HG03571 (cell line): Measurements from ENCODE around the gene KIAA1191.

ENCODE experiments used
- ATAC-seq: cut with Tn5 transposase; IDR thresholded peaks from one replicate; pipeline ENCODE4 v1.9.1; 2021; ENCODE audit not compliant: unreplicated experiment

KIAA1191 gene

DNA sequence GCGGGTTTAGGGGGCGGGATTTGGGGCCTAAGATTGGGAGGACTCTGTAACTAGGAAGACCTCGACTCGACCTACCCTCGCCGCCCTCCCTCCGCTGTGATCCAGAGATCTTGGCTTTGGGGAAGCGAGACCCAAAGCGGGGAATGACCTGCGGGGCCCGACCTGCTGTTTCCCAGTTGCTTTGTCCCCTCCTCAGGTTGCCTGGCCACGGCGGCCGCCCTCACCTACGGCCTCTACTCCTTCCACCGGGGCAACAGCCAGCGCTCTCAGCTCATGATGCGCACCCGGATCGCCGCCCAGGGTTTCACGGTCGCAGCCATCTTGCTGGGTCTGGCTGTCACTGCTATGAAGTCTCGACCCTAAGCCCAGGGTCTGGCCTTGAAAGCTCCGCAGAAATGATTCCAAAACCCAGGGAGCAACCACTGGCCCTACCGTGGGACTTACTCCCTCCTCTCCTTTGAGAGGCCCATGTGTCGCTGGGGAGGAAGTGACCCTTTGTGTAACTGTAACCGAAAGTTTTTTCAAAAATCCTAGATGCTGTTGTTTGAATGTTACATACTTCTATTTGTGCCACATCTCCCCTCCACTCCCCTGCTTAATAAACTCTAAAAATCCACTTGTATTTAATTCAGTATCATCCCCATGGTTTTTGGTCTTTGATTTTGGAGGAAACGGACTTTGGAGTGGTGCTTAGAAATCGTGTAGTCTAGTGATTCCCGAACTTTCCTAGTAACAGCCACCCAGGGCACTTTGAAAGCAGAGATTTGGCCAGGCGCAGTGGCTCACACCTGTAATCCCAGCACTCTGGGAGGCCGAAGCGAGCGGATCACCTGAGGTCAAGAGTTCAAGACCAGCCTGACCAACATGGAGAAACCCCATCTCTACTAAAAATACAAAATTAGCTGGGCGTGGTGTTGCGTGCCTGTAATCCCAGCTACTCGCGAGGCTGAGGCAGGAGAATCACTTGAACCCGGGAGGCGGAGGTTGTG, 27.9 kb upstream of the KIAA1191 start:
- peak; percentile 25 for ATAC-seq

DNA sequence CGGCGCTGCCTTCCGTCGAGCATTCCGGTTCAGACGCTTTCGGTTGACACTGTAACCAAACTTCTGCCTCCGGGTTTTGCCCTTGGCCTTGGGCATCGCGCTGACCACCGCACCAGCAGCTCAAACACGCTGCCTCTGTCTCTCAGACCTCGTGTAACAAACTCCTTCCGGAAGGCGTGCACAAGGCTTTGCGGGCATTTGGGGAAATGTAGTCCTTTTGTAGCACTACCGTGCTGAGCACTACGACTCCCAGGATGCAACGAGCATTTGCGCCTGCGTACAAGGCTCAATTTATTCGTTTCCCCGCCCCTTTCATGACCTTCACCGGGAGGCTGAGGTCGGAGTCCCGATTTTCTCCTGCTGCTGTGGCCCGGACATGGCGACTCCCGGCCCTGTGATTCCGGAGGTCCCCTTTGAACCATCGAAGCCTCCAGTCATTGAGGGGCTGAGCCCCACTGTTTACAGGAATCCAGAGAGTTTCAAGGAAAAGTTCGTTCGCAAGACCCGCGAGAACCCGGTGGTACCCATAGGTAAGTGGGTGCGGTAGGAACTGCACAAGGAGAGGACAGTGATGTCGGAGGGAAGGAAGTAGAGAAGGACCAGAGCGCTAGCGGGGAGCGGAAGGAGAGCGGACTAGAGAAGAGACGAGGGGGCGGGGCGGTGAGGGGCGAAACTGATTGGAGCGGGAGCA, 27.0 kb upstream of the KIAA1191 start, which contains the start of the genes HIGD2A and NOP16:
HIGD2A (plus strand) TSS at position 308 of the 691 bp plus-strand sequence; CDS start at position 377, 69 bp downstream.
NOP16 (minus strand) TSS at position 155 of the 691 bp plus-strand sequence; CDS start at position 96, 59 bp downstream.
- peak; percentile 88 for ATAC-seq

DNA sequence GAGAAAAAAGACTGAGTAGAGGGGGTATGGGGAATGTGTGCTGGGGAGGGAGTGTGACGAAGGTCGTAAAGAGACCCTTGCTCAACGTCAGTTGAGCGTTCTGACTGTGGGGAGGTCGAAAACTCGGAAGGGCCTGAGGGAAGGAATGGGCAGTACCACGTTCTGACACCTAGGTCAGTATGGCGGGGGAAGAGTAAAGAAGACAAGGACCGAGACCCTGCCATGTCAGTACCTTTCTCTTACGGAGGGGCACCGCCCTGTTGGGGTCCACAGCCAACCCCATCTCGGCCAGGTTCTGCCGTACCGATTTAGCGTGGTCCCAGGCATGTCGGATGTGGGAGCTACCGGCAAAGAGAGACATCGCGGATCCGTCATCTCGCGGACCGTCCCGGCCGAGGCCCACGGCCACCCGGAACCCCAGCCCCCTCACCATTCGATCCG, 26.5 kb upstream of the KIAA1191 start:
- peak; percentile 0 for ATAC-seq

DNA sequence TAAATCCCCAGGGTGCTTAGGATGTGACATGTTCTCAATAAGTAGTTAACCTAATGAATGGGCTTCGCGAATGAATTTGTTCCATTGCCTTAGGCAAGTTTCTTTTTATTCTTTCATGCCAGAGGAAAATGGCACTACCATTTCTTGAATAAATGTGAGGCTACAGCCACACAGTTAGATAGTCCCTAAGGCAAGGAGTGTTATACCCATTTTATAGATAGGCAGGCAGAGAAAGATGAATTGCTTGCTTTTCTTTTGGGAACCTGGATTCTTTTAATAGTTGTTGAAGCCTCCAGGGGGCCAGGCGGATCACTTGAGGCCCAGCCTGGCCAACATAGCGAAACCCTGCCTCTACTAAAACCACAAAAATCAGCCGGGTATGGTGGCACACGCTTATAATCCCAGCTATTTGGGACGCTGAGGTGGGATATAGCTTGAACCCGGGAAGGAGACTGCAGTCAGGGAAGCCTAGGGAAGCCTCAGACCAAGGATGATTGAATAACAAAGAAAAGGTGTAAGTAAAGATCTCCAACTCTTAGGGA, 25.9 kb upstream of the KIAA1191 start:
- no peak for ATAC-seq

DNA sequence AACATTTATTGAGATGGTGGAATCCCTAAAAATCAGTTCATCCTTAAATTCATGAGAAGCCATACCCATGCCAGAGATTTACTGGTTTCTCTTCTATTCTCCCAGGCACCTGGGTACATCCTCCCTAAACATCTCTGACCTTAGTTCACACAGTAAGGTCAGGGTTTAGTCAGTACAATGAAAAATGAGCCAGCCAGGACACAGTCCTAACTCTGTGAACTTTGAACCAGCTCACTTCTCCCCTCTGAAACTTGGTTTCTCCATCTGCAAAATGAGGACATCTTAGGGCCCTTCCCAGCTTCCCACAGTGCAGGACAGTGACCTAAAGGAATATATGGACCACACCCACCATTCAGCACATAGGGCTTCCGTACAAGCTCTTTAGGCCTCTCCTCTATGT, 24.9 kb upstream of the KIAA1191 start:
- ATAC-seq: no peak

DNA sequence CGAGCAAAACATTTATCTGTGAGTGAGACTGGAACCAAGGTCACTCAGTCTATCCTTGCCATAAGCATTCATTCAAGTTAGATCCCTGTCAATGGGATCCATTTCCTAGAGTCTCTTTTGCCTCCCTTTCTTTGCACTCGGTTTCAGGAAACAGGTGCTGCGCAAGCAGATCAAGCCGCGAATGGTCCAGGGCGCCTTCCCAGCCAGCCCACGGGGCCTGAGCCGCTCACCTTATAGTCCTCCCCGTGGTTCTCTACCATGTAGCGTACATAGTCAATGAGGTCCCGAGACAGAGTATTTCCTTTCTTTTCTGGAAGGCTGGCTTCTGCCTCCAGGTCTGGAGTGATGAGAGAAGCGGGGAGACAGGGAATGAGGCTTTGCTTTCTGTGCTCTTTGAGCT, 23.4 kb upstream of the KIAA1191 start:
- ATAC-seq: no peak

DNA sequence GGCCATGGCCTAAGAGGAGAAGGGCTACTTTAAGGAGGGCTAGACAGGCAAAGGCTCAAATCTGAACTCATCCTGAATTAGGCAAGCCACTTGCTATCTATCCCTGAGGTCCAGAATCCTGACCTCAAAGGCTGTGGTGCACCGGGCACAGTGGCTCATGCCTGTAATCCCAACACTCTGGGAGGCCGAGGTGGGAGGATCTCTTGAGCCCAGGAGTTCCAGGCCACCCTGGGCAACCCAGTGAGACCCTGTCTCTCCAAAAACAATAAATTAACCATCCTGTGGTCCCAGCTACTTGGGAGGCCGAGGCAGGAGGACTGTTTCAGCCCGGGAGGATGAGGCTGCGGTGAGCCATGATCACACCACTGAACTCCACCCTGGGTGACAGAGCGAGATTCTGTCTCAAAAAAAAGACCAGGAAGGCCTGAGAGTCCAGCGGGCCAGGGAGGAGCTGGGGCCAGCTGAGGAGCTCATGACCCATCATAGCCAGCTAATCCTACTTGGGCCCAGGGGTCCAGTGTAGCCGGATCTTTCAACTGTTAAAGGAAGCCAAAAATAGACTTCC, 22.9 kb upstream of the KIAA1191 start:
- ATAC-seq: no peak

DNA sequence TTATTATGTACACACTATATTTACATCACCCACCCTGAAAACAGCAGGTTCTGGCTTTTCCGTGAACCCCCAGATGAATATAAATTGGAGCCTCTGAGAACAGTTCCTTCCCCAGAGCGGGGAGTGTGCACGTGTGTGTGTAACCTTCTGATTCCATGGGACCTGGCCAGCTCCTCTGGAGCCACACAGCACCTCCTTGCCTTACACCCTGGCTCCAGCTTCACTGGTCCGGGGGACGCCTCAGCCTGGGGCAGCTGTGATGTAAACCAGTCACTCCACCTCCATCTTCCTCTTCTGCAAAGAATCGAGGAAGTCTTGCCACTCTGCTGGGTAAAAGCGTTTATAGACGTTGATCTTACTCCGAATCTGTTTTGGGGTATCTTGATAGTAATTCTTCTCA, 22.4 kb upstream of the KIAA1191 start:
- no peak for ATAC-seq

DNA sequence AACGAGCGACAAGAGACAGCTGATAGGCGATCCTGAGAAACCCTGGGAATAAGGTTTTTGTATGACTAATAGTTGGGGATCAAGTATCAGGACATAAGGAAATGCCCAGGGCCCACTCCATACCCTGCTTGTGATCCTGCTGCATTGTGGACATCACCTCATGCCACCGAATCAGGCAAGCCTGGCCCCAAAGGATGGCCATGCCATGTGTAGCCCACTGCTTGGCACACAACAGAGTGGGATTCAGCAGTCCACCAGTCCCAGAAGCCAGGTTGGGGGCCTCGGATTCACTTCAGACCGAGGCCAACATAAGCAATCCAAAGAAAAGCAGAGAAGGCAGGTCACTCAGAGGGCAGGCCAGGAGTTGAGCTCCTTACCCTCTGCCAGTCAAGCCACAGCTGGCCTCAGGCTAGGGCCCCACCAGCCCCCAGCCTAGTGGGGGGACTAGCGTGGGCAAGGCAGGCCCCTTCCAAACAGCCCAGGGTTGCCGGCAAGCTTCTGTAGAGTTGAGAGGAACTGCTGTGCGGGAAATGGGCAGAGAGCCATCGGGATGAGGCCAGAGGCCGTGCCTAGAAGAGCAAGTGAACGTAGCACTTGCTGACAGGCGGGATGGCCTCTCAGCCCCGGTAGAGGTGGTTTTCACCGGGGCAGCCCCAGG, 21.8 kb upstream of the KIAA1191 start:
- no peak for ATAC-seq

DNA sequence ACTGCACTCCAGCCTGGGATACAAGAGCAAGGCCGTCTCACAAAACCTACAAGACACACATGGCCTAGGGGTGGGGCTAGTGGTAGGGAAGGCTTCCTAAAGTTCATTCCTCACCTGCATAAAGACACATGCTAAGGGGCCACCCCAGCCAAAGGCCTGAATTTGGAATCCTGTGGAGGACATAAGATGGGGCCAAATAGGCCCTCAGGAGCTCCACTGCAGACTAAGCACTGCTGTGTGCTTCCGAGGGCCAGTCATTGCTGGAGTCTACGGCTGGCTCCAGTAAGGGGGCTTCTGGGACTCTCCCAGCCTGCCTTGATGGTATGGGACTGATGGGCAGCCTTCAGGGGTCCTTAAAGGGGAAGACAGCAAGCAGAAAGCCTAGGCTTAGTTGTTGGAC, 21.2 kb upstream of the KIAA1191 start:
- no peak for ATAC-seq

DNA sequence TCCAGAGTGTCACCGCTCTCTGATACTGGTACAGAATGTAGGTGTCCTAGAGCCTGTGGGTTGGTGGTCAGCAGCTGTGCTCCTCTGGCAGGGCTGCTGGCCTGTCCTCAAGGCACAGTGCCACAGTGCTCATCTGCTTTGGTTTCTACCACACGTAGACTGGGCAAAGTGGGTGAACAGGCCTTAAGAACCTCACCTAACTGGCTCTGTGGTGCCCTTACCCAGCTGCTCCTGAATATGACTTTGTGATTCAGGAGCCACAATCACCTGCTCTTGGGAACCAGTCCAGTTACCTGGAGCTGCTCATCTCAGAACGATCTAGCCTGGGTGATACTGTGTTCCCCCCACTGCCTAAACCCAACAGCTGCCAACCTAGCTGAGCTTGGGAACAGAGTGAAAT, 20.4 kb upstream of the KIAA1191 start:
- no peak for ATAC-seq

DNA sequence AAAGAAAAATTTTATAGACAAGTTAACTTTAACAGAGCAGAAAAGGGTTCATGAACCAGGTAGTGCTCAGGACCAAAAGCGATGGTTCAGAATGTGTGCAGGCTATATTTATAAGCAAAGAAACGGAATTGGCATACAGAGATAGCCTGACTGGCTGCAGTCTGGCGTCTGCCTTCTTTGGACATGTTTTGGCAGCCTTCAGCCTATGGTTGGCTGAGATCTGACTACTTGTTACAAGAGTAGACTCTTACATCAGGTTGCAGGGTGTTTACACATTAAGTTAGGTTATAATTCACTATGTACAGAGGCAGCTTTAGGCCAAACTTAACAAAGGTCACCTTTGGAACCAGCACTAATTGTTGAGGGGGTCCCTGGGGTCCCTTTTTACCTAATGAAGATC, 19.9 kb upstream of the KIAA1191 start:
- ATAC-seq: no peak

DNA sequence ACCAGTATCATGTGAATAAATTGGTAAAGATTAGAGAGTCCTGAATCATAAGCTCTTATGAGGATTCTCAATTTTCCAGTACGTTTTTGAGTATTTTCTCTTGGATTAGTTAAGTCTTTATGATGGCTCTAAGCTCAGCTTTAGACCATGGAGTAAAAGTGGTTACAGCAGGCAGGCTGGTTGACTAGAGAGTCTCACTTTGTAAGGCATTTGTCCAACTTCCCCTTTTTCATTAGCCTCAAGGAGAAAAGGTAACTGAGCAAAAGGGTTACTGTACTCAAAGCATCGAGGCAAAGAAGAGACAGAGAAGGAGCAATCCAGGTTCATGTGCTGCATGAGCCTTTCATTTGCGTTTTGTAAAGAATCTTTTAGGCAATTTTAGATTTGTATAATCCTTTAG, 18.3 kb upstream of the KIAA1191 start:
- ATAC-seq: no peak

DNA sequence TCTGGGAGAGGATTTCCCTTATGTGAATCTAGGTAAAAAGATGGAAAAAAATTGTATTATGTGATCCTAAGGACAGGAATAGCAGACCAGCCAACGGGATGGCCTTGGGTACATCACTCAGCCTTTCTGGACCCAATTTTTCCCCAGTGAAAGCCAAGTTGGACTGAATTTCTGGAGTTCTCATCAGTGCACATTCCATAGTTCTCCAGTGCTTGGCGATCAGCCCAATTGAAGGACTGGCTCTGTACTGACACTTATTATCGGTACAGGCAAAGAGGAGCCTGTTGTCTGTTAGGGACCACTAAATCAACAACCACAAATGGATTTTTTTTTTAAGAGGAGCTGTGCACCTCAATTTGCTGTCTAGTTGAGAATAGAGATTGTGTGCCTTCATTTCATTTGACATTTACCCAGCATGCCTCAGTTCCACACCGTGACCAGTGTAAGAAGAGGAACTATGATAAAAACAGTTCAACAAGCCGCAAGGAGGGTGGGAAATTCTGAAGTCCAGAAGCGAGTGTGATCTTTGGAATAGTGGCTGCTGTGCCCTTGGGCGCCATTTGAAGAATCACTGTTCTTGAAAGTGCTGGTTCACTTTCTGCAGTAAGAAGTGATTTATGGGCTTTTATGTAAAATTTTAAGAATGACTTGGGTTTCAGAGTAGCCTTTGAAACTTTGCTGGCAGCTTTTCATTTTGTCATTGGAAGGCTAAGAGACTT, 11.7 kb upstream of the KIAA1191 start:
- no peak for ATAC-seq

DNA sequence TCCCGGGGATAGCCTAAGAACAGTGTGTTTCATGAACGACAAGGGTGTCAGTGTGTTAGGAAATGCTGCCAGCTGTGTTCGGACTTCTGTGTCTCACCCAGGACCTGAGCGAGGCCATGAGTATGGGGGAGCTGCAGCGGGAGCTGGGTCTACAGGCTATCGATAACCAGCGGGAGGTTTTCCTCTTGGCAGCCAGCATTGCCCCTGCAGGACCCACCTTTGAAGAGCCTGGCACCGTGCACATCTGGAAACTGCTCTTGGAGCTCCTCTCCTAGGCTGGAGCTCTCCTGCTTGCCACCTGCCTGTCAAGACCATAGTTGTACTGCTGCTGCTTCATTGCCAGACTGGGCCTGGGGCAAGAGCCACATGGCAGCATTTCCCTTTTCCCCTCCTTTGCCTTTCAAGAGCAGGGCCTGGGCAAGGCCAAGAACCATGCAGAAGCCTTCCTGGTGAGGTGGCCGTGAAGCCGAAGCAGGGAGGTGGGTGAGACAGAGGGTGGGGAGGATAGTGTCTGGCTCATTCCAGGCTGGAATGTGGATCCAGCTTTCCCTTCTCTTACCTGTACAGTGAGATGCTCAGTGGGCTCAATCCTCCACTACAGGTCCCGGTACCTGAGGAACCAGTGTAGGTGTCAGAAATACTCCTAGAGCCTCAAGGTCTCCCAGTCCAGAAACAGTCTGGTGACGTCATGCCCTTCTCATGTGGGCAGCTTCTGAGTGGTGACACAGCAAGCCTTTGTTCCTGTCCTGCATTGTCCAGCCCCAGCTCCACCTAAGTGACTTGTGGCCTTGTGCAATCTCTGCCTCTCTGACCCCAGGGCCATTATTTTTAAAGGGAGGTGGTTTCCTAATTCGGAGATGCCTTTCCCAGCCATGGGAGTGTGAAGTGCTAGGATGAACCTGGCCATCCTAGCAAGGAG, 10.3 kb upstream of the KIAA1191 start:
- no peak for ATAC-seq

DNA sequence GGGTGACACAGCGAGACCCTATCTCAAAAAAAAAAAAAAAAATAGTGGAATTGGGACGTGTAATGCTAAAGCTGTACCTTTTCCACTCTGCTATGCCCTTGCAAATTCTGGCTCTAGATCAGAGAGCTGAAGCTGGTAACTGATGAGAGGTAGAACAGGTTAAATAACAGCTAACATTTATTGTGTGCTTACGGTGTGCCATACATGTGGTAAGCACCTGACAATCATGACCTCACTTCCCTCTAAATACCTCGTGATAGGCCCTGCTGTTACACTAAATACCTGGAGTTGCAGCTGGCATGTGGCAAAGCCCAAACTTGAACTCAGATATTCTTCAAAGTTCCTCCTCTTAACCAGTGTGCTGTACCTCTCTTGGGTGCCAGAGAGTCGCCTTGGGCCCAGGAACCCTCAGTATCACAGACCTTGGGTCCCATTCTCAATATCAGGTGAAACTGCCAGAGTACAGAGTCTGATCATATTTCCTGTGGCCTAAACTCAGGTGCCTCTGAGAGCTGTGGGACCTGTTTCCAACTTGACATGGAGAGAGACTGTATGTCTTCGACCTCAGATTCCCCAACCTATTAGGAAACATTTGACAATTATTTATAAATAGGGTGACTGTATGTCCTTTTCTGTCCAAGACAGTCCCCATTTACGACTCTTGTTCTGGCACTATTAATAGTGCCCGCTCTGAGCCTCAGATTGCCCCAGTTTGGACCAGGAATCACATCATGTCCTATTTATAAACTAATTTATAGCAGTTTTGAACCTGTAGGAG, 8.6 kb upstream of the KIAA1191 start:
- no peak for ATAC-seq

DNA sequence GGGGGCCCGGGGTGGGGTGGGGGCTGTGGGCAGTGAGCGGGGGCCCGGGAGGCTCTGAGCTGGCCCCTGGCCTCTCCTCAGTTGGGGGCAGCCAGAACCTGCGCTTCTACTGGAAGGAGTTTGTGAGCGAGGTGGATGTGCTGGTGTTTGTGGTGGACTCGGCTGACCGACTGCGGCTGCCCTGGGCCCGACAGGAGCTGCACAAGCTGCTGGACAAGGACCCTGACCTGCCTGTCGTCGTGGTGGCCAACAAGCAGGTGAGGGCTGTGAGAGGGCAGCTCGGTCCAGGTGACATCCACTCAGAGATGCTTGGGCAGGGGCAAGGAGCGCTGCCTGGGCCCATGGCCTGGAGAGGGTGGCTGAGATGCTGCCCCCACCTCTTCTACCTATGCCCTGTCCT, 7.2 kb upstream of the KIAA1191 start:
- no peak for ATAC-seq

DNA sequence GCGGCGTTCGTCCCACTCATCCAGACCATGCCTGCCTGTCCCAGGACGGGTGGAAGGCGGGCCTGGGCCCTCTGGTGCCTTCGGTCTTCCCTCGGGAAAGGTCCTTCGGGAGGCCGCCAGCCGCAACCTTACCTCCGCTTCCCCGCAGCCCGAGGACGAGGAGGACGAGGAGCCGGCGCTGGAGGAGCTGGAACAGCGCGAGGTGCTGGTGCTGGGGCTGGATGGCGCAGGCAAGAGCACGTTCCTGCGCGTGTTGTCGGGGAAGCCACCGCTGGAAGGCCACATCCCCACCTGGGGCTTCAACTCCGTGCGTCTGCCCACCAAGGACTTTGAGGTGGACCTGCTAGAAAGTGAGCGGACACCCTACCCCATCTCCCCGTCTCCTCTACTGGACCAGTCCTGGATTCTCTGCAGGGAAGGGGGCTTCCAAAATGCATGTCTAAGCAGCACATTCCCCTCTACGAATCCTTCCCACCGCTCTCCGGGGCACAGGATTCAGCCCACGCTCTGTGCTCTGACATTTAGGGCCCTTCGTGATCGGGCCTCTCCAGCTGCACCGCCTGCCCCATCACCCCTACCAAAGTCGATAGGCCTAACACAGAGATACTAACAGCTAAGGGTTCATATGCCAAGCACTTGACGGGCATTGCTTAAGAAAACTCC, 4.8 kb upstream of the KIAA1191 start:
- no peak for ATAC-seq
